Left lung (tissue), 10 donors: ENCODE data around the gene SDR39U1. TPM values are rescaled to one million over a fixed set of nuclear protein-coding genes. Genes with fewer than 3 reads are reported as not detected.
"Not testable (repeated sequence)": the region's sequence is repeated elsewhere in the genome, so short reads cannot be mapped to it uniquely, and the experiment has no call there.

ENCODE experiments used
- ATAC-seq: fragments of 200-7000 bp; cut with Tn5 transposase; one replicate; pipeline ENCODE4 v1.9.1; 2020; ENCODE audit warnings: moderate library complexity
- DNase-seq, 4 donors: peaks; one replicate each; pipeline ENCODE4 v3.0.0-alpha.2; 2013 to 2020
- H3K27ac ChIP-seq, 2 donors: fragments of 200-600 bp; sonication (generic) in 1 of 2; one replicate each; pipeline versions ENCODE4 v1.5.0 to v1.8.0; 2020 to 2021
- H3K27me3 ChIP-seq, 2 donors: fragments of 200-600 bp; sonication (generic) in 1 of 2; one replicate each; pipeline versions ENCODE4 v1.5.0 to v1.8.0; 2020 to 2021
- H3K36me3 ChIP-seq, 2 donors: fragments of 200-600 bp; sonication (generic) in 1 of 2; one replicate each; pipeline versions ENCODE4 v1.5.0 to v1.8.0; 2020 to 2021
- H3K4me1 ChIP-seq, 2 donors: fragments of 200-600 bp; one replicate each; pipeline ENCODE4 v1.8.0; 2021
- H3K4me3 ChIP-seq, 2 donors: fragments of 200-600 bp; sonication (generic) in 1 of 2; one replicate each; pipeline versions ENCODE4 v1.5.0 to v1.8.0; 2020 to 2021; ENCODE audit warnings: mild to moderate bottlenecking in 1 of 2
- H3K9me3 ChIP-seq, 2 donors: fragments of 200-600 bp; sonication (generic) in 1 of 2; one replicate each; pipeline versions ENCODE4 v1.5.0 to v1.8.0; 2020 to 2021
- intact Hi-C, 2 donors: fragments of 100-400 bp; cut with DNase I; formaldehyde crosslinking; loops; one replicate each; pipeline versions ENCODE4 v1.11.2 to v1.14.2; 2022
- polyA plus RNA-seq, 6 donors: library from polyadenylated mRNA; unstranded; fragments of 120-200 nt; gene quantifications; one replicate each; pipeline ENCODE4 v1.2.1, GENCODE V29; 2013; ENCODE audit not compliant: insufficient read length in 6 of 6
- total RNA-seq, 2 donors: library from RNA; stranded (reverse); fragmentation: NEBNext Ultra II Directional; extraction: Animal tissue kit (Norgen Biotek cat#: 25700); gene quantifications; one replicate each; pipeline ENCODE4 v1.2.1, GENCODE V29; 2021
- TF ChIP-seq, protein P1 (sequence below), 2 donors: fragments of 200-600 bp; sonication (generic) in 1 of 2; IDR thresholded peaks; one replicate each; pipeline versions ENCODE4 v1.5.0 to v1.8.0; 2021; ENCODE audit warnings: antibody characterized with exemption in 2 of 2
- donor health status: DM: no; HTN: yes; CAD: no.
- donor health status: DM: no; HTN: no; CAD: no.

SDR39U1 gene
- total and polyA plus RNA-seq, 8 donors: 32.7 to 51.9 (median 43.3) TPM

- ATAC-seq (peak; percentile 84), DNase-seq (peak in 3 of 4 donors; percentile 11 to 78 (median 46))
- no peaks in the 10 kb centered on the region for H3K4me1 ChIP-seq
- no peak overlapping the region for H3K27ac ChIP-seq
- H3K9me3 ChIP-seq: no peaks in the 10 kb centered on the region
- no peaks in the 10 kb centered on the region for H3K27me3 ChIP-seq
- intact Hi-C loops: no loop called here
- no peak overlapping the region for H3K4me3 ChIP-seq
- H3K36me3 ChIP-seq: no peaks in the 10 kb centered on the region
- TF ChIP-seq, protein P1, sequence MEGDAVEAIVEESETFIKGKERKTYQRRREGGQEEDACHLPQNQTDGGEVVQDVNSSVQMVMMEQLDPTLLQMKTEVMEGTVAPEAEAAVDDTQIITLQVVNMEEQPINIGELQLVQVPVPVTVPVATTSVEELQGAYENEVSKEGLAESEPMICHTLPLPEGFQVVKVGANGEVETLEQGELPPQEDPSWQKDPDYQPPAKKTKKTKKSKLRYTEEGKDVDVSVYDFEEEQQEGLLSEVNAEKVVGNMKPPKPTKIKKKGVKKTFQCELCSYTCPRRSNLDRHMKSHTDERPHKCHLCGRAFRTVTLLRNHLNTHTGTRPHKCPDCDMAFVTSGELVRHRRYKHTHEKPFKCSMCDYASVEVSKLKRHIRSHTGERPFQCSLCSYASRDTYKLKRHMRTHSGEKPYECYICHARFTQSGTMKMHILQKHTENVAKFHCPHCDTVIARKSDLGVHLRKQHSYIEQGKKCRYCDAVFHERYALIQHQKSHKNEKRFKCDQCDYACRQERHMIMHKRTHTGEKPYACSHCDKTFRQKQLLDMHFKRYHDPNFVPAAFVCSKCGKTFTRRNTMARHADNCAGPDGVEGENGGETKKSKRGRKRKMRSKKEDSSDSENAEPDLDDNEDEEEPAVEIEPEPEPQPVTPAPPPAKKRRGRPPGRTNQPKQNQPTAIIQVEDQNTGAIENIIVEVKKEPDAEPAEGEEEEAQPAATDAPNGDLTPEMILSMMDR (IDR thresholded peaks at IDR 0.05): peak; percentile 35 to 41
These were observed 39.2 kb upstream of the SDR39U1 start for GRCh38 chr14:24481622-24482324.

- H3K4me3 ChIP-seq, H3K27me3 ChIP-seq, H3K4me1 ChIP-seq, H3K36me3 ChIP-seq, H3K9me3 ChIP-seq, ATAC-seq, H3K27ac ChIP-seq, DNase-seq, intact Hi-C loops: not testable (repeated sequence)
These were observed 37.4 kb upstream of the SDR39U1 start for GRCh38 chr14:24479999-24480398.

DNA sequence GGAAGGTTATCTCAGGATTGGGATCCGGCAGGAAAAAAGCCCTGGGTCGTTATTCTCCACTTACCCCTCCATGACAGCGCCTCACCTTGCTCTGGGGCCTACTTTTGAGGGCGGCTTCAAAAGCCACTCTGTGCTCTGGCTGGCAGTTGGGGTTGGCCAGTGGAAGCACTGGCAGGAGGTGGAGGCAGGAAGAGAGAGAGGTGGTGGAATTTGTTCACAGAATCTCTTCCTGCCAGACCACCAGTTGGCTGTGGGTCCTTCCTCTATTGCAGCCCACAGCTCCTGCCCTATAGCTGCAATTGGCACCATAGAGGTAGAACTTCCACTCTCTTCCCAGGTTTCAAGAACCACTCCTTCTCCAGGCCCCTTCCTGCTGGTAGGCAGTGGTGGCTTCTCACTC lies 32.7 kb upstream of the SDR39U1 start:
- no peak for ATAC-seq
- Histone ChIP-seq H3K4me1 (no peaks in the 10 kb centered on the region), H3K9me3 (no peaks in the 10 kb centered on the region), H3K36me3 (no peaks in the 10 kb centered on the region), H3K27me3 (no peaks in the 10 kb centered on the region), H3K27ac (no peak overlapping the region), H3K4me3 (no peak overlapping the region)
- intact Hi-C loops: no loop called here
- TF ChIP-seq, protein P1 (IDR thresholded peaks at IDR 0.05): no peak
- no peak for DNase-seq

DNA sequence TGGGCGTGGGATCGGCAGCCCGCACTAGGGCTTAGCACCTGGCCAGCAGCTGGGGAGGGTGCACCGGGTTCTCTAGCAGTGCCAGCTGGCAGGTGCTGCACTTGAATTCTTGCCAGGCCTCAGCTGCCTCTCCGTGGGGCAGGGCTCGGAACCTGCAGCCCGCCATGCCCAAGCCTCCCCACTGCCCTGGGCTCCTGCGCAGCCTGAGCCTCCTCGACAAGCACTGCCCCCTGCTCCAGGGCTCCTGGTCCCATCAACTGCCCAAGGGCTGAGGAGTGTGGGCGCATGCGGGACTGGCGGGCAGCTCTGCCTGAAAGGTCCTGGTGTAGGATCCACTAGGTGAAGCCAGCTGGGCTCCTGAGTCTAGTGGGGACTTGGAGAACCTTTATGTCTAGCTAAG lies 30.6 kb upstream of the SDR39U1 start:
- intact Hi-C loops: no loop called here
- Histone ChIP-seq H3K27ac (no peak overlapping the region), H3K36me3 (no peaks in the 10 kb centered on the region), H3K4me3 (no peak overlapping the region), H3K27me3 (no peaks in the 10 kb centered on the region), H3K9me3 (no peaks in the 10 kb centered on the region), H3K4me1 (no peaks in the 10 kb centered on the region)
- ATAC-seq (no peak), DNase-seq (no peak)
- TF ChIP-seq, protein P1 (IDR thresholded peaks at IDR 0.05): no peak

DNA sequence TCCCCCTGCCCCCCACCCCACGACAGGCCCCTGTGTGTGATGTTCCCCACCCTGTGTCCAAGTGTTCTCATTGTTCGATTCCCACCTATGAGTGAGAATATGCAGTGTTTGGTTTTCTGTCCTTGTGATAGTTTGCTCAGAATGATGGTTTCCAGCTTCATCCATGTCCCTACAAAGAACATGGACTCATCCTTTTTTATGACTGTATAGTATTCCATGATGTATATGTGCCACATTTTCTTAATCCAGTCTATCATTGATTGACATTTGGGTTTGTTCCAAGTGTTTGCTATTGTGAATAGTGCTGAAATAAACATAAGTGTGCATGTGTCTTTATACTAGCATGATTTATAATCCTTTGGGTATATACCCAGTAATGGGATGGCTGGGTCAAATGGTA lies 27.9 kb upstream of the SDR39U1 start:
- H3K4me3 ChIP-seq, ATAC-seq, DNase-seq, H3K9me3 ChIP-seq, H3K27me3 ChIP-seq, H3K36me3 ChIP-seq, intact Hi-C loops, H3K27ac ChIP-seq, H3K4me1 ChIP-seq: not testable (repeated sequence)

DNA sequence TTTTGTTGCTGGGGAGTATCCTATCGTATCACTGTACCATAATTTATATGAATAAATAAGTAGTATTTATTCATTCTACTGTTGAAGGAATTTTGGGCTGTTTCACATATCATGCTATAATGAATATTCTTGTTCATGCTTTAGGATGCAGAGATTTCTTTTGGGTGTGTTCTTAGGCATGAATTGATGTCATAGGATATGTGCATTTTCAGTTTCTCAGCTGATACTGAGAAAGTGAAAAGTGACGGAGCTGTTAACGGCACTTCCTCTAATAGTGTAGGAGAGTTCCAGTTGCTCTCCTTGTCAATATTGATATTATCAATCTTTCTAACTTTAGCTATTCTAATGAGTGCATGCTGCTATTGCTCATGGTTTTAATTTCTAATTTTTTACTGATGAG lies 23.2 kb upstream of the SDR39U1 start:
- no peaks in the 10 kb centered on the region for H3K27me3 ChIP-seq
- no peak overlapping the region for H3K27ac ChIP-seq
- TF ChIP-seq, protein P1 (IDR thresholded peaks at IDR 0.05): no peak
- no peak overlapping the region for H3K4me3 ChIP-seq
- ATAC-seq: no peak
- H3K4me1 ChIP-seq: no peaks in the 10 kb centered on the region
- no peak for DNase-seq
- H3K36me3 ChIP-seq: no peaks in the 10 kb centered on the region
- no peaks in the 10 kb centered on the region for H3K9me3 ChIP-seq
- intact Hi-C loops: no loop called here
